GM18951 (cell line): ENCODE data around the gene ACSL3.
"Not testable (repeated sequence)": the region's sequence is repeated elsewhere in the genome, so short reads cannot be mapped to it uniquely, and the experiment has no call there.

Experiments used
- POLR2A ChIP-seq: IDR thresholded peaks from 4 replicates; pipeline ENCODE4 v1.6.1; 2011; ENCODE audit warnings: mild to moderate bottlenecking; ENCODE audit not compliant: insufficient read length, insufficient read depth; ENCODE audit errors: extremely low read depth
- in situ Hi-C: fragments of 300-500 bp; cut with MboI; formaldehyde crosslinking; loops from one replicate; pipeline ENCODE4 v1.12.0; 2022; ENCODE audit warnings: low sequenced_read_pairs, mixed read lengths, inconsistent platforms; ENCODE audit not compliant: unreplicated experiment

The ACSL3 gene

GRCh38 chr2:222840060-222840802 lies 20.6 kb upstream of the ACSL3 start:
- no peak for TF ChIP-seq POLR2A
- in situ Hi-C loops: no loop called here

GRCh38 chr2:222842491-222843174 lies 18.2 kb upstream of the ACSL3 start:
- in situ Hi-C loops: no loop called here
- no peak for TF ChIP-seq POLR2A

GRCh38 chr2:222844323-222844722 lies 16.5 kb upstream of the ACSL3 start:
- in situ Hi-C loops: no loop called here
- TF ChIP-seq POLR2A: no peak

GRCh38 chr2:222845314-222845713 lies 15.5 kb upstream of the ACSL3 start:
- in situ Hi-C loops: not testable (repeated sequence)

- in situ Hi-C loops: no loop called here
- no peak for TF ChIP-seq POLR2A
Observed at GRCh38 chr2:222846003-222846402, 14.8 kb upstream of the ACSL3 start.

- in situ Hi-C loops: not testable (repeated sequence)
Observed at GRCh38 chr2:222848031-222848430, 12.8 kb upstream of the ACSL3 start.

- no peak for TF ChIP-seq POLR2A
- in situ Hi-C loops: no loop called here
Observed at GRCh38 chr2:222848862-222849261, 12.0 kb upstream of the ACSL3 start.

- in situ Hi-C loops: no loop called here
- TF ChIP-seq POLR2A: no peak
Observed at GRCh38 chr2:222851956-222852617, 8.7 kb upstream of the ACSL3 start.

GRCh38 chr2:222854773-222855700 lies 5.8 kb upstream of the ACSL3 start:
- TF ChIP-seq POLR2A: no peak
- in situ Hi-C loops: no loop called here

- in situ Hi-C loops: no loop called here
- no peak for TF ChIP-seq POLR2A
Observed at GRCh38 chr2:222859786-222860612, 837 bp upstream of the ACSL3 start.

- no peak for TF ChIP-seq POLR2A
- in situ Hi-C loops: no loop called here
Observed at GRCh38 chr2:222861411-222862105, 722 bp downstream of the ACSL3 start.
